DOHH2 (cell line): Measurements from ENCODE around the gene KRTAP12-4.

ENCODE experiments used
- H3F3A ChIP-seq: fragments of 200-600 bp; sonication (generic), shearing (Covaris generic); 2 replicates; pipeline ENCODE4 v1.6.0; 2016; ENCODE audit warnings: antibody characterized with exemption, mild to moderate bottlenecking; ENCODE audit not compliant: control insufficient read depth, insufficient read depth
- H3K27ac ChIP-seq: fragments of 200-600 bp; sonication (generic); 2 replicates; pipeline ENCODE4 v1.5.1; 2014; ENCODE audit warnings: low read depth, mild to moderate bottlenecking, low read length, moderate library complexity
- H3K27me3 ChIP-seq: fragments of 200-600 bp; sonication (generic); 2 replicates; pipeline ENCODE4 v1.6.1; 2014; ENCODE audit warnings: mild to moderate bottlenecking, low read length, mixed read lengths; ENCODE audit not compliant: control insufficient read depth
- H3K36me3 ChIP-seq: fragments of 200-600 bp; sonication (generic); 2 replicates; pipeline ENCODE4 v1.6.1; 2014; ENCODE audit warnings: mild to moderate bottlenecking, low read length, moderate library complexity, mixed read lengths; ENCODE audit not compliant: control insufficient read depth
- H3K4me1 ChIP-seq: fragments of 200-600 bp; sonication (generic); 2 replicates; pipeline ENCODE4 v1.6.1; 2014; ENCODE audit warnings: mild to moderate bottlenecking, low read length, mixed read lengths; ENCODE audit not compliant: control insufficient read depth
- H3K4me2 ChIP-seq: fragments of 200-600 bp; sonication (generic); 2 replicates; pipeline ENCODE4 v1.6.0; 2014; ENCODE audit warnings: mild to moderate bottlenecking, low read length, moderate library complexity
- H3K4me3 ChIP-seq: fragments of 200-600 bp; sonication (generic); 2 replicates; pipeline ENCODE4 v1.5.1; 2014; ENCODE audit warnings: mild to moderate bottlenecking, low read length, mixed read lengths
- H3K79me2 ChIP-seq: fragments of 200-600 bp; sonication (generic); 2 replicates; pipeline ENCODE4 v1.6.1; 2014; ENCODE audit warnings: mild to moderate bottlenecking, low read length, mixed read lengths; ENCODE audit not compliant: control insufficient read depth
- H3K9me2 ChIP-seq: fragments of 200-600 bp; sonication (generic); replicated peaks from 2 replicates; pipeline ENCODE4 v1.6.1; 2014; ENCODE audit warnings: mild to moderate bottlenecking, low read length, mixed read lengths; ENCODE audit not compliant: control insufficient read depth
- H3K9me3 ChIP-seq: fragments of 200-600 bp; sonication (generic); 2 replicates; pipeline ENCODE4 v1.6.1; 2014; ENCODE audit warnings: antibody characterized with exemption, low read length, mixed read lengths; ENCODE audit not compliant: control insufficient read depth, insufficient read depth
- H4K20me1 ChIP-seq: fragments of 200-600 bp; sonication (generic); 2 replicates; pipeline ENCODE4 v1.6.0; 2014; ENCODE audit warnings: low read depth, mild to moderate bottlenecking, antibody characterized with exemption, low read length, moderate library complexity; ENCODE audit not compliant: control insufficient read depth, insufficient read depth
- EZH2phosphoT487 ChIP-seq: fragments of 200-600 bp; sonication (generic); IDR thresholded peaks from 2 replicates; pipeline ENCODE4 v1.6.1; 2017; ENCODE audit warnings: borderline replicate concordance, mild to moderate bottlenecking, antibody characterized with exemption, low read length, moderate library complexity, mixed read lengths
- TF ChIP-seq, protein P1 (sequence below): fragments of 200-600 bp; sonication (generic); IDR thresholded peaks from one replicate; pipeline ENCODE4 v1.5.1; 2014; ENCODE audit warnings: antibody characterized with exemption, mild to moderate bottlenecking, low read depth, low read length; ENCODE audit not compliant: poor library complexity, severe bottlenecking

Gene KRTAP12-4

GRCh38 chr21:44623575-44623974 is 30.9 kb downstream of the KRTAP12-4 start:
- H4K20me1 ChIP-seq, result no peaks in the 10 kb centered on the region
- no peaks in the 10 kb centered on the region for H3K9me2 ChIP-seq
- H3K36me3 ChIP-seq, result no peaks in the 10 kb centered on the region
- H3K27me3 ChIP-seq, result no peaks in the 10 kb centered on the region
- H3K27ac ChIP-seq, result no peak overlapping the region
- H3K79me2 ChIP-seq, result no peaks in the 10 kb centered on the region
- H3K4me2 ChIP-seq, result no peak overlapping the region
- H3K4me3 ChIP-seq, result no peak overlapping the region
- H3F3A ChIP-seq, result no peaks in the 10 kb centered on the region
- H3K9me3 ChIP-seq, result peaks cover 36% of the 10 kb centered on the region
- H3K4me1 ChIP-seq, result peaks cover 7% of the 10 kb centered on the region
- TF ChIP-seq EZH2phosphoT487, result no peak
- TF ChIP-seq, protein P1, sequence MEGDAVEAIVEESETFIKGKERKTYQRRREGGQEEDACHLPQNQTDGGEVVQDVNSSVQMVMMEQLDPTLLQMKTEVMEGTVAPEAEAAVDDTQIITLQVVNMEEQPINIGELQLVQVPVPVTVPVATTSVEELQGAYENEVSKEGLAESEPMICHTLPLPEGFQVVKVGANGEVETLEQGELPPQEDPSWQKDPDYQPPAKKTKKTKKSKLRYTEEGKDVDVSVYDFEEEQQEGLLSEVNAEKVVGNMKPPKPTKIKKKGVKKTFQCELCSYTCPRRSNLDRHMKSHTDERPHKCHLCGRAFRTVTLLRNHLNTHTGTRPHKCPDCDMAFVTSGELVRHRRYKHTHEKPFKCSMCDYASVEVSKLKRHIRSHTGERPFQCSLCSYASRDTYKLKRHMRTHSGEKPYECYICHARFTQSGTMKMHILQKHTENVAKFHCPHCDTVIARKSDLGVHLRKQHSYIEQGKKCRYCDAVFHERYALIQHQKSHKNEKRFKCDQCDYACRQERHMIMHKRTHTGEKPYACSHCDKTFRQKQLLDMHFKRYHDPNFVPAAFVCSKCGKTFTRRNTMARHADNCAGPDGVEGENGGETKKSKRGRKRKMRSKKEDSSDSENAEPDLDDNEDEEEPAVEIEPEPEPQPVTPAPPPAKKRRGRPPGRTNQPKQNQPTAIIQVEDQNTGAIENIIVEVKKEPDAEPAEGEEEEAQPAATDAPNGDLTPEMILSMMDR, result no peak

- no peaks in the 10 kb centered on the region for H3K27me3 ChIP-seq
- no peak overlapping the region for H3K4me3 ChIP-seq
- H3K36me3 ChIP-seq, result no peaks in the 10 kb centered on the region
- no peaks in the 10 kb centered on the region for H3K9me2 ChIP-seq
- no peaks in the 10 kb centered on the region for H4K20me1 ChIP-seq
- H3F3A ChIP-seq, result no peaks in the 10 kb centered on the region
- no peak overlapping the region for H3K4me2 ChIP-seq
- peaks cover 11% of the 10 kb centered on the region for H3K4me1 ChIP-seq
- H3K27ac ChIP-seq, result no peak overlapping the region
- H3K79me2 ChIP-seq, result no peaks in the 10 kb centered on the region
- H3K9me3 ChIP-seq, result peaks cover 23% of the 10 kb centered on the region
- TF ChIP-seq EZH2phosphoT487, result no peak
Observed at GRCh38 chr21:44619886-44620285, 34.6 kb downstream of the KRTAP12-4 start.

- H3K9me3 ChIP-seq, result peaks cover 17% of the 10 kb centered on the region
- H3K79me2 ChIP-seq, result no peaks in the 10 kb centered on the region
- no peak overlapping the region for H3K27ac ChIP-seq
- no peak for TF ChIP-seq EZH2phosphoT487
- TF ChIP-seq, protein P1, result no peak
- H3K27me3 ChIP-seq, result no peaks in the 10 kb centered on the region
- H4K20me1 ChIP-seq, result no peaks in the 10 kb centered on the region
- peaks cover 11% of the 10 kb centered on the region for H3K4me1 ChIP-seq
- no peaks in the 10 kb centered on the region for H3F3A ChIP-seq
- H3K36me3 ChIP-seq, result no peaks in the 10 kb centered on the region
- H3K4me3 ChIP-seq, result no peak overlapping the region
- no peaks in the 10 kb centered on the region for H3K9me2 ChIP-seq
- H3K4me2 ChIP-seq, result no peak overlapping the region
Observed at GRCh38 chr21:44618909-44619308, 35.5 kb downstream of the KRTAP12-4 start.

DNA sequence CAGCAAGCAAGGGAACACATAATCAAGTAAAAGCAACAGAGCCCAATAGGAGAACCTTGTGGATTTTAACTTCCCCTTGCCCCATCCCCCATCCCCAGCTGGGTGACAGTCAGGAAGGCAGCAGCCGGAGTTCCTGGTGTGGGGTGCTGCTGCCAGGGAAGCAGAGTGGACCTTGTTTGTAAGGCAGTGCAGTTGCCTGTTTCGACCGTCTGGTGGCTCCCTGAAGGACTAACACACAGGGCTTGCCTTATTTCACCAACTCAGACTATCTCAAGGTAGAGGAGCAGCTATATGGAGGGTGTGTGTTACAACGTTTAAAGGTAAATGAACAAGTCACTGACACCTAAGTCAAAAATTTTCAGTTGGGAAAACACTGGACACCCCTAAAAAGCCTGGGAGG is 36.0 kb downstream of the KRTAP12-4 start:
- Histone ChIP-seq H3K27me3 (no peaks in the 10 kb centered on the region), H3K4me3 (no peak overlapping the region), H3K4me2 (no peak overlapping the region), H3F3A (no peaks in the 10 kb centered on the region), H3K79me2 (no peaks in the 10 kb centered on the region), H3K4me1 (peaks cover 11% of the 10 kb centered on the region), H4K20me1 (no peaks in the 10 kb centered on the region), H3K9me3 (peaks cover 15% of the 10 kb centered on the region), H3K9me2 (no peaks in the 10 kb centered on the region), H3K36me3 (no peaks in the 10 kb centered on the region), H3K27ac (no peak overlapping the region)
- TF ChIP-seq, protein P1, result no peak
- no peak for TF ChIP-seq EZH2phosphoT487
